HCT116 (cell line): ENCODE measurements around the gene TTLL5. TPM values are rescaled to one million over a fixed set of nuclear protein-coding genes. Genes with fewer than 3 reads are reported as not detected.

ENCODE experiments used
- ATAC-seq: fragments of 200-7000 bp; cut with Tn5 transposase; 2 replicates; pipeline ENCODE4 v1.9.1; 2020; ENCODE audit warnings: mild to moderate bottlenecking, moderate library complexity
- BruUV-seq: library from RNA; stranded (reverse); fragments of 400-500 nt; replicated peaks from 2 replicates; lab custom pipeline; 2021; lab: Mats Ljungman, UMichigan
- CTCF ChIA-PET: fragments of 300-600 bp; sonication (Branson Sonifier 250); formaldehyde crosslinking; loops from one replicate; lab custom pipeline; 2021; ENCODE audit warnings: antibody characterized with exemption; lab: Charles Lee
- POLR2A ChIA-PET: fragments of 300-600, 350-600 bp; sonication (Branson Sonifier 250); formaldehyde crosslinking; loops from one replicate; lab custom pipeline; 2021; ENCODE audit warnings: antibody characterized with exemption; lab: Charles Lee
- RAD21 ChIA-PET, 2 experiments: fragments of 300-600 bp; sonication (Branson Sonifier 250); formaldehyde crosslinking; loops; one replicate each; lab custom pipeline; 2023; ENCODE audit warnings: low total read pairs in 2 of 2; ENCODE audit not compliant: uncharacterized antibody in 2 of 2, unreplicated experiment in 2 of 2, low non-redundant PET in 1 of 2; lab: Charles Lee
- DNase-seq: peaks from one replicate; pipeline ENCODE4 v3.0.0-alpha.2; 2010; ENCODE audit warnings: low read depth, low spot score
- H2AFZ ChIP-seq: fragments of 200-600 bp; shearing (Covaris generic), sonication (generic); 2 replicates; pipeline ENCODE4 v1.6.1; 2017; ENCODE audit warnings: low read depth, mixed run types, mixed read lengths, antibody characterized with exemption, low read length; ENCODE audit not compliant: poor library complexity, severe bottlenecking
- H3K27ac ChIP-seq: 2 replicates; pipeline ENCODE4 v1.5.1; 2012; ENCODE audit warnings: low read depth, low read length
- H3K27me3 ChIP-seq: fragments of 200-600 bp; sonication (generic); 2 replicates; pipeline ENCODE4 v1.6.1; 2016; ENCODE audit warnings: mixed run types, low read length, mixed read lengths; ENCODE audit not compliant: insufficient read depth
- H3K36me3 ChIP-seq, 2 experiments: fragments of 200-500 bp in 1 of 2; fragments of 200-600 bp in 1 of 2; sonication (Bioruptor generic) in 1 of 2; sonication (generic) in 1 of 2; 2 replicates each; pipeline versions ENCODE4 v1.5.1 to v1.6.1; 2014 to 2016; ENCODE audit warnings: low read length in 2 of 2, inconsistent platforms in 1 of 2, mixed read lengths in 1 of 2, mixed run types in 1 of 2; ENCODE audit not compliant: insufficient read depth in 2 of 2, control insufficient read depth in 1 of 2
- H3K4me1 ChIP-seq, 2 experiments: fragments of 200-600 bp in 1 of 2; sonication (generic) in 1 of 2; 2 replicates each; pipeline versions ENCODE4 v1.5.1 to v1.6.1; 2012 to 2017; ENCODE audit warnings: low read length in 2 of 2, inconsistent platforms in 1 of 2, mild to moderate bottlenecking in 1 of 2, mixed read lengths in 1 of 2, mixed run types in 1 of 2, moderate library complexity in 1 of 2; ENCODE audit not compliant: insufficient read depth in 2 of 2, control insufficient read depth in 1 of 2
- H3K4me2 ChIP-seq: fragments of 200-600 bp; sonication (generic); 2 replicates; pipeline ENCODE4 v1.6.1; 2017; ENCODE audit warnings: mixed run types, low read length, mixed read lengths
- H3K4me3 ChIP-seq, 2 experiments: fragments of 200-600 bp in 1 of 2; sonication (generic) in 1 of 2; replicated peaks in 1 of 2; 2 replicates each; pipeline ENCODE4 v1.5.1; 2011 to 2016; ENCODE audit warnings: low read length in 2 of 2, control low read depth in 1 of 2, low read depth in 1 of 2, mild to moderate bottlenecking in 1 of 2, mixed read lengths in 1 of 2, mixed run types in 1 of 2
- H3K79me2 ChIP-seq: fragments of 200-600 bp; sonication (generic); 2 replicates; pipeline ENCODE4 v1.6.1; 2017; ENCODE audit warnings: mild to moderate bottlenecking, mixed run types, low read length, moderate library complexity, mixed read lengths; ENCODE audit not compliant: insufficient read depth
- H3K9ac ChIP-seq: fragments of 200-600 bp; sonication (generic); 2 replicates; pipeline ENCODE4 v1.6.1; 2016; ENCODE audit warnings: low read length, mixed read lengths
- H3K9me2 ChIP-seq: fragments of 200-600 bp; sonication (generic), shearing (Covaris generic); 2 replicates; pipeline ENCODE4 v1.6.1; 2017; ENCODE audit warnings: mixed run types, mild to moderate bottlenecking, moderate library complexity; ENCODE audit not compliant: insufficient read depth
- H3K9me3 ChIP-seq, 2 experiments: fragments of 200-500 bp in 1 of 2; fragments of 200-600 bp in 1 of 2; sonication (Bioruptor generic) in 1 of 2; sonication (generic) in 1 of 2; 2 replicates each; pipeline ENCODE4 v1.6.1; 2014 to 2017; ENCODE audit warnings: low read length in 2 of 2, mixed read lengths in 2 of 2, inconsistent platforms in 1 of 2, low read depth in 1 of 2, mild to moderate bottlenecking in 1 of 2, mixed run types in 1 of 2, moderate library complexity in 1 of 2; ENCODE audit not compliant: control insufficient read depth in 1 of 2, insufficient read depth in 1 of 2
- H4K20me1 ChIP-seq: fragments of 200-600 bp; sonication (generic), shearing (Covaris generic); 2 replicates; pipeline ENCODE4 v1.6.1; 2017; ENCODE audit warnings: mixed run types, mild to moderate bottlenecking, moderate library complexity; ENCODE audit not compliant: insufficient read depth
- ATF3 ChIP-seq: IDR thresholded peaks from 2 replicates; pipeline ENCODE4 v1.6.1; 2012
- EZH2phosphoT487 ChIP-seq: fragments of 200-600 bp; IDR thresholded peaks from 2 replicates; pipeline ENCODE4 v1.6.1; 2018; ENCODE audit warnings: antibody characterized with exemption, borderline replicate concordance
- FOSL1 ChIP-seq: IDR thresholded peaks from 2 replicates; pipeline ENCODE4 v1.6.1; 2012; ENCODE audit warnings: low read depth
- POLR2AphosphoS5 ChIP-seq: IDR thresholded peaks from 2 replicates; pipeline ENCODE4 v1.6.1; 2011; ENCODE audit warnings: mild to moderate bottlenecking, low read depth, low read length, moderate library complexity
- RAD21 ChIP-seq: IDR thresholded peaks from 2 replicates; pipeline ENCODE4 v1.6.1; 2012; ENCODE audit warnings: low read depth, mild to moderate bottlenecking
- YY1 ChIP-seq: IDR thresholded peaks from 2 replicates; pipeline ENCODE4 v1.6.1; 2011; ENCODE audit warnings: low read length, low read depth, moderate library complexity, mild to moderate bottlenecking; ENCODE audit not compliant: insufficient replicate concordance; ENCODE audit errors: extremely low read depth
- ZNF274 ChIP-seq: fragments of 200-500 bp; sonication (Bioruptor generic); IDR thresholded peaks from 2 replicates; pipeline ENCODE4 v1.6.1; 2014; ENCODE audit warnings: mild to moderate bottlenecking, low read depth, low read length, inconsistent platforms
- intact Hi-C: fragments of 100-400 bp; cut with micrococcal nuclease; formaldehyde crosslinking; loops from 2 replicates; pipeline ENCODE4 v1.10.0; 2022
- total RNA-seq: library from RNA; stranded (reverse); gene quantifications from one replicate; pipeline ENCODE4 v1.2.1, GENCODE V29; 2021; ENCODE audit not compliant: unreplicated experiment
- TF ChIP-seq, protein P1 (sequence below): IDR thresholded peaks from 2 replicates; pipeline ENCODE4 v1.6.1; 2012

The TTLL5 gene
- total RNA-seq, 1 experiment from 2014 or later: 26.2 TPM

- no peak for ATAC-seq
- CTCF ChIA-PET: no interaction called here
- Histone ChIP-seq H3K4me2 (no peak overlapping the region), H2AFZ (no peak overlapping the region), H3K36me3 (peaks cover 0 to 16% of the 10 kb centered on the region in 2 experiments; a peak in 2 of 4 replicates), H3K27ac (no peak overlapping the region), H3K27me3 (no peaks in the 10 kb centered on the region), H4K20me1 (no peaks in the 10 kb centered on the region), H3K79me2 (no peaks in the 10 kb centered on the region), H3K4me3 (no peak overlapping the region), H3K4me1 (0 out of 4 replicates have a peak, but pooled peaks cover 0 to under 1% of the 10 kb centered on the region in 2 experiments), H3K9me2 (no peaks in the 10 kb centered on the region), H3K9ac (no peak overlapping the region), H3K9me3 (no peaks in the 10 kb centered on the region)
- intact Hi-C loops: no loop called here
- RAD21 ChIA-PET: no interaction called here
- no peak for DNase-seq
- POLR2A ChIA-PET: no interaction called here
- no peak for TF ChIP-seq EZH2phosphoT487
- no peak for TF ChIP-seq ZNF274
- no peak for TF ChIP-seq RAD21
- TF ChIP-seq ATF3: no peak
- TF ChIP-seq POLR2AphosphoS5: no peak
- no peak for TF ChIP-seq FOSL1
- BruUV-seq: no TSS peak
Measured at GRCh38 chr14:75991753-75992152, 330.7 kb downstream of the TTLL5 start.

DNA sequence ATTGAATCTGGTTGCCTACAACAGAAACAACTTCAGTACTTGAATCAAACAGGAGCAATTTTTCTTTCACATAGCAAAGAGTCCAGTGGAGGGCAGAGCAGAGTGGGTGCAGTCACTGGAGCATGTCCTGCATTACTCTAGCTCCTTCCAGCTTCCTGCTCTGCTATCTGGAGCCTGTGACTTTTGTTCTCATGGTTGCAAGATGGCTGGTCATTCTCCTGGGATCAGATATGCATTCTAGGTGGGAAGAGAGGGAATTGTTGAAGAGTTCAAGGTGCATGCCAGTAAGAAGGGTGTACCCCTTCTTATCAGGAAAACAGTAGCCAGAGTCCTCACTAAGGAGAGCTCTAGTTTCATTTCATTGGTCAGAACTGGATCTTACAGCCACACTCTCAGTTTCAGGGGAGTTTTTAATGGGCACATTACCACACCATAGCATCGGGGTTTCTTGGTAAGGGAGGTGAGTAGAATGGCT is 332.6 kb downstream of the TTLL5 start:
- no peaks in the 10 kb centered on the region for H3K9me2 ChIP-seq
- DNase-seq: no peak
- H3K36me3 ChIP-seq: peaks cover 3 to 19% of the 10 kb centered on the region in 2 experiments; a peak in 2 of 4 replicates
- ChIA-PET POLR2A (no interaction called here), CTCF (no interaction called here), RAD21 (no interaction called here)
- H3K27ac ChIP-seq: no peak overlapping the region
- H3K79me2 ChIP-seq: no peaks in the 10 kb centered on the region
- TF ChIP-seq, protein P1, sequence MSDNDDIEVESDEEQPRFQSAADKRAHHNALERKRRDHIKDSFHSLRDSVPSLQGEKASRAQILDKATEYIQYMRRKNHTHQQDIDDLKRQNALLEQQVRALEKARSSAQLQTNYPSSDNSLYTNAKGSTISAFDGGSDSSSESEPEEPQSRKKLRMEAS: no peak
- TF ChIP-seq YY1: no peak
- H2AFZ ChIP-seq: no peak overlapping the region
- no peak overlapping the region for H3K4me2 ChIP-seq
- H3K4me3 ChIP-seq: no peak overlapping the region
- no peak for ATAC-seq
- H3K4me1 ChIP-seq: no peaks in the 10 kb centered on the region
- BruUV-seq: no TSS peak
- intact Hi-C loops: no loop called here
- no peaks in the 10 kb centered on the region for H3K27me3 ChIP-seq
- no peaks in the 10 kb centered on the region for H4K20me1 ChIP-seq
- no peak overlapping the region for H3K9ac ChIP-seq
- H3K9me3 ChIP-seq: no peaks in the 10 kb centered on the region
